AG08396 (cell line): ENCODE data around the gene MED8.

ENCODE experiments used
- DNase-seq: peaks from one replicate; pipeline ENCODE4 v3.0.0; 2012; ENCODE audit warnings: low spot score, mixed read lengths

Gene MED8

DNA sequence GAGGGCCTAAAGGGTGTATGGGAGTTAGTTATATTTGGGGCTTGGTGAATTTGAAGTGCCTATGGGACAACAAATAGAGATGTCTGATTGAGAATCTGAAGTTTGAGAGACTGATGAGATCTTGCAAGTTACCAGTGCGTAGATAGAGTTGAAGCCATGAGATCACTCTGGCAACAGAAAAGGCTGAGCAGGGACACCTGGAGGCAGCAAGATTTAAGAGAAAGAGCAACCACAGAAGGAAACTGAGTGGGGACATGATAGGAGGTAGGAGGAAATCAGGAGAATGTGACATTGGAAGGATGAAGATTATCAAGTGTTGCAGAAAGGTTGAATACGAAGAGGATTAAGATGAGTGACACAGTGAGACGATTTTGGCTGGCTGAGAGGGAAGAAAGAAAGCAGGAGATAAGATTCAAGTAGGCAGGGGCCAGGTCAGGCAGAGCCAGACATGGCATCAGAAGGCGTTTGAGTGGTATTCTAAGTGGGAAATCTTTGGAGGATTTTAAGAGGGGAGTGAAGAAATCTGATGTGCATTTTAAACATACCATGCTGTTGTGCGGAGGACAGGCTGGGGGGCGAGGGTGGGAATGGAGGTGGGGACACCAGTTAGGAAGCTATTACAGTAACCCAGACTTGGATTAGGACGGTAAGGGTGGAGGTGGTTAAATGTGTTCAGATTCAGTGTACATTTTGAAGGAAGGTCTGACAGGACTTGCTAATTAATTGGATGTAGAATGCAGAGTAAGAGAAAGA is 55.0 kb downstream of the MED8 start:
- DNase-seq = no peak
